K562 (cell line): Measurements from ENCODE around the gene CALHM3. TPM values are rescaled to one million over a fixed set of nuclear protein-coding genes. Genes with fewer than 3 reads are reported as not detected.

Experiments used
- ATAC-seq: fragments of 200-7000 bp; cut with Tn5 transposase; 3 replicates; pipeline ENCODE4 v1.9.1; 2020; ENCODE audit warnings: moderate library complexity
- BruUV-seq: library from RNA; stranded (reverse); fragments of 400-500 nt; replicated peaks from 2 replicates; lab custom pipeline; 2021; lab: Mats Ljungman, UMichigan
- CTCF ChIA-PET: fragments of 300-600 bp; formaldehyde crosslinking; extraction: SDS; loops from one replicate; lab custom pipeline; 2021; ENCODE audit warnings: low intra/inter-chr PET ratio; lab: Yijun Ruan, JAX
- POLR2A ChIA-PET: fragments of 300-600, 350-650 bp; sonication (Branson Sonifier 250); formaldehyde crosslinking; extraction: SDS; loops from one replicate; lab custom pipeline; 2021; ENCODE audit warnings: antibody characterized with exemption, inconsistent platforms; lab: Yijun Ruan, JAX
- DNase-seq, 4 experiments: peaks; one replicate each; pipeline versions ENCODE4 v3.0.0 to v3.0.0-alpha.2; 2011 to 2018; ENCODE audit warnings: low spot score in 3 of 4, mixed read lengths in 3 of 4; ENCODE audit errors: extremely low read depth in 1 of 4
- FAIRE-seq: peaks from 2 replicates; lab custom pipeline; 2011; peaks lifted over from hg19 to GRCh38; lab: Jason Lieb, UNC
- H2AFZ ChIP-seq: 2 replicates; pipeline ENCODE4 v1.6.0; 2011; ENCODE audit warnings: low read depth, low read length, control low read depth, inconsistent platforms
- H3K27ac ChIP-seq: fragments of 200-600 bp; 3 replicates; pipeline ENCODE4 v1.8.0; 2011; ENCODE audit warnings: low read depth, mild to moderate bottlenecking, control low read depth, inconsistent platforms, low read length, moderate library complexity, mixed read lengths; ENCODE audit errors: extremely low read depth
- H3K27me3 ChIP-seq, 2 experiments: fragments of 300-600 bp in 1 of 2; 2 replicates in 1 of 2; 3 replicates in 1 of 2; pipeline versions ENCODE4 v1.6.0 to v1.8.0; 2011; ENCODE audit warnings: inconsistent platforms in 2 of 2, low read length in 2 of 2, mild to moderate bottlenecking in 1 of 2, mixed read lengths in 1 of 2, moderate library complexity in 1 of 2; ENCODE audit not compliant: control insufficient read depth in 2 of 2, insufficient read depth in 2 of 2
- H3K36me3 ChIP-seq: fragments of 300-600 bp; 3 replicates; pipeline ENCODE4 v1.8.0; 2011; ENCODE audit warnings: mild to moderate bottlenecking, low read length, inconsistent platforms; ENCODE audit not compliant: control insufficient read depth, insufficient read depth
- H3K4me1 ChIP-seq, 2 experiments: fragments of 200-600 bp in 1 of 2; replicated peaks in 1 of 2; 2 replicates in 1 of 2; 3 replicates in 1 of 2; pipeline versions ENCODE4 v1.5.1 to v1.8.0; 2011; ENCODE audit warnings: inconsistent platforms in 2 of 2, low read length in 2 of 2, mild to moderate bottlenecking in 1 of 2, mixed read lengths in 1 of 2, moderate library complexity in 1 of 2; ENCODE audit not compliant: control insufficient read depth in 2 of 2, insufficient read depth in 2 of 2
- H3K4me2 ChIP-seq: 2 replicates; pipeline ENCODE4 v1.6.1; 2011; ENCODE audit warnings: low read length, control low read depth, inconsistent platforms, mixed read lengths; ENCODE audit not compliant: insufficient read depth
- H3K4me3 ChIP-seq: fragments of 200-600 bp; sonication (generic), shearing (Covaris generic); 2 replicates; pipeline ENCODE4 v1.5.1; 2016; ENCODE audit warnings: control low read depth, inconsistent platforms
- H3K79me2 ChIP-seq: fragments of 200-600 bp; 3 replicates; pipeline ENCODE4 v1.8.0; 2011; ENCODE audit warnings: low read length, inconsistent platforms; ENCODE audit not compliant: control insufficient read depth, insufficient read depth
- H3K9ac ChIP-seq, 2 experiments: 2 replicates each; pipeline versions ENCODE4 v1.6.0 to v1.6.1; 2011; ENCODE audit warnings: low read depth in 2 of 2, low read length in 2 of 2, control low read depth in 1 of 2, inconsistent platforms in 1 of 2, mild to moderate bottlenecking in 1 of 2, mixed read lengths in 1 of 2; ENCODE audit not compliant: insufficient read depth in 1 of 2
- H3K9me1 ChIP-seq: one replicate; pipeline ENCODE4 v1.6.0; 2011; ENCODE audit warnings: inconsistent platforms, mild to moderate bottlenecking, low read length, moderate library complexity; ENCODE audit not compliant: control insufficient read depth, insufficient read depth
- H3K9me3 ChIP-seq: replicated peaks from 2 replicates; pipeline ENCODE4 v1.5.1; 2011; ENCODE audit warnings: low read depth, low read length, inconsistent platforms; ENCODE audit not compliant: control insufficient read depth, insufficient read depth
- H4K20me1 ChIP-seq: replicated peaks from 2 replicates; pipeline ENCODE4 v1.6.1; 2011; ENCODE audit warnings: low read length, inconsistent platforms, mixed read lengths; ENCODE audit not compliant: control insufficient read depth, insufficient read depth
- BACH1 ChIP-seq: fragments of 200-800 bp; sonication (Bioruptor generic); IDR thresholded peaks from 2 replicates; pipeline ENCODE4 v1.6.1; 2016; ENCODE audit warnings: missing genetic modification characterization, missing compliant biosample characterization
- CBX2 ChIP-seq: fragments of 200-600 bp; sonication (generic); IDR thresholded peaks from one replicate; pipeline ENCODE4 v1.6.1; 2012; ENCODE audit warnings: mild to moderate bottlenecking, low read length, inconsistent platforms; ENCODE audit not compliant: insufficient read depth, poor library complexity, severe bottlenecking
- CGGBP1 ChIP-seq: fragments of 250-450 bp; sonication (Bioruptor Pico); IDR thresholded peaks from 2 replicates; pipeline ENCODE4 v1.9.0; 2021; ENCODE audit warnings: mild to moderate bottlenecking
- EWSR1 ChIP-seq: fragments of 450-650 bp; IDR thresholded peaks from 2 replicates; pipeline ENCODE4 v1.6.1; 2018; ENCODE audit warnings: borderline replicate concordance, mild to moderate bottlenecking, low read depth, moderate library complexity; ENCODE audit not compliant: partially characterized antibody
- GATA2 ChIP-seq: sonication (generic); formaldehyde crosslinking; IDR thresholded peaks from 2 replicates; pipeline ENCODE4 v1.4.0; 2020; ENCODE audit warnings: mild to moderate bottlenecking, missing genetic modification reagents
- HDAC6 ChIP-seq: IDR thresholded peaks from 2 replicates; pipeline ENCODE4 v1.6.1; 2012; ENCODE audit warnings: low read depth, mild to moderate bottlenecking, control low read depth, inconsistent platforms, low read length, moderate library complexity
- NCOR1 ChIP-seq: fragments of 450-650 bp; IDR thresholded peaks from 2 replicates; pipeline ENCODE4 v1.6.1; 2016; ENCODE audit warnings: mild to moderate bottlenecking, moderate library complexity
- NFATC3 ChIP-seq: fragments of 450-650 bp; IDR thresholded peaks from 2 replicates; pipeline ENCODE4 v1.6.1; 2017; ENCODE audit warnings: mild to moderate bottlenecking
- RBM14 ChIP-seq: fragments of 200-400 bp; formaldehyde crosslinking; IDR thresholded peaks from 2 replicates; pipeline ENCODE4 v1.6.1; 2018; ENCODE audit warnings: low read depth, mild to moderate bottlenecking, low read length, moderate library complexity, borderline replicate concordance; ENCODE audit not compliant: insufficient read depth
- SLC30A9 ChIP-seq: fragments of 250-450 bp; sonication (Bioruptor Pico); IDR thresholded peaks from 2 replicates; pipeline ENCODE4 v1.8.0; 2022; ENCODE audit warnings: mild to moderate bottlenecking, moderate library complexity
- TEAD2 ChIP-seq: fragments of 450-650 bp; IDR thresholded peaks from 2 replicates; pipeline ENCODE4 v1.6.1; 2016; ENCODE audit warnings: missing genetic modification characterization, control low read depth, missing compliant biosample characterization
- ZNF282 ChIP-seq: sonication (generic); formaldehyde crosslinking; IDR thresholded peaks from 2 replicates; pipeline ENCODE4 v1.8.1; 2023; ENCODE audit warnings: missing genetic modification reagents
- WGBS: fragments of 100-300 bp; shearing (Covaris generic); methylation state at CpG from one replicate; pipeline ENCODE4 v1.1.6; 2016; ENCODE audit warnings: low coverage, mixed read lengths; ENCODE audit not compliant: insufficient coverage; ENCODE audit errors: missing lambda C conversion rate; 5-methylcytosine and 5-hydroxymethylcytosine counted together
- in situ Hi-C: fragments of 300-500 bp; cut with MboI; formaldehyde crosslinking; loops from 4 replicates; pipeline ENCODE4 v1.15.0; 2018; ENCODE audit warnings: inconsistent platforms, mixed read lengths
- intact Hi-C: fragments of 100-400 bp; cut with micrococcal nuclease; formaldehyde crosslinking; loops from 2 replicates; pipeline ENCODE4 v1.14.2; 2022
- polyA plus RNA-seq, 8 experiments: library from polyadenylated mRNA; depleted of rRNA in 4 of 8; stranded (reverse) in 5 of 8; unstranded in 3 of 8; fragments of >200 nt; fragmentation: Nextera tagmentation in 2 of 8; fragmentation: Illumina TruSeq in 1 of 8; extraction: Ambion mirVana in 2 of 8; extraction: Trizol in 1 of 8; gene quantifications; 2 replicates each; pipeline versions ENCODE4 v1.2.1 to v1.2.3, GENCODE V29; 2011 to 2014; ENCODE audit warnings: inconsistent platforms in 1 of 8, missing spikeins in 1 of 8
- total RNA-seq, 7 experiments: library from RNA; depleted of rRNA in 6 of 7; stranded (reverse); fragments of >200 nt in 6 of 7; fragmentation: Illumina TruSeq in 2 of 7; extraction: Trizol in 2 of 7; gene quantifications; 2 replicates each; pipeline versions ENCODE4 v1.2.1 to v1.2.3, GENCODE V29; 2011 to 2021; ENCODE audit warnings: low replicate concordance in 1 of 7
- TF ChIP-seq, protein P1 (sequence below): IDR thresholded peaks from 2 replicates; pipeline ENCODE4 v1.6.1; 2011; ENCODE audit warnings: borderline replicate concordance, low read depth, mild to moderate bottlenecking, moderate library complexity, low read length; ENCODE audit not compliant: insufficient read depth, poor library complexity, severe bottlenecking
- TF ChIP-seq, protein P2 (sequence below): fragments of 450-650 bp; IDR thresholded peaks from 2 replicates; pipeline ENCODE4 v1.7.1; 2018; ENCODE audit warnings: mild to moderate bottlenecking, low read depth; ENCODE audit not compliant: partially characterized antibody
- TF ChIP-seq, protein P3 (sequence below), 2 experiments: IDR thresholded peaks; 2 replicates each; pipeline ENCODE4 v1.6.1; 2012; ENCODE audit warnings: improper control_type of control experiment in 2 of 2, low read depth in 2 of 2, low read length in 2 of 2, borderline replicate concordance in 1 of 2

Gene CALHM3
- total and polyA plus RNA-seq, 9 of the 15 experiments (the other 6 are each of a cell fraction or from before 2014, with no cell fraction given): not detected

DNA sequence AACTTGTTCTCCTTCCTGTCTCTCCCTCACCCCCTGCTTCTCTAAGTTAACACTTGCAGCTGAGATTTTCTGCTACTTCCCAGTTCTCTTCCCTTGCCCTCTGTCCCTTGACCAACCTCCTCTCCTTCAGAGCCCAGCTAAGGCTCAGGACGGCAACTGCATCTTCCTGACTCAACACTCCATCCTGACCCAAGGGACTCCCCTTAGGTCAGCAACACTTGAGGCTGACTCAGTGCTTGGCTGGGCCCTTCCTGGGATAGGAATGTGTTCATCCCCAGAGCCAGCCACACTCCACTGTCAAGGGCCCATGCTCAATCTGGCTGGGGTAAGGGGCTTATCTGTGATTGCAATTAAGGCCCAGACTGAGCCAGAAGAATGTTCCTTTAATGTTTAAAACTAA is 30.3 kb downstream of the CALHM3 start:
- 0 out of 2 replicates have a peak, but pooled peaks cover 3% of the 10 kb centered on the region for H4K20me1 ChIP-seq
- no peak overlapping the region for H2AFZ ChIP-seq
- H3K9me3 ChIP-seq: no peaks in the 10 kb centered on the region
- ATAC-seq (no peak), DNase-seq (no peak), FAIRE-seq (no peak)
- peaks cover 41% of the 10 kb centered on the region; the same call in 2 of the 3 replicates for H3K36me3 ChIP-seq
- peaks cover 2 to 21% of the 10 kb centered on the region in 2 experiments; a peak in 3 of 5 replicates for H3K4me1 ChIP-seq
- ChIA-PET CTCF (no interaction called here), POLR2A (no interaction called here)
- 57% methylated on average over 1 of the region's 1 CpG for WGBS
- H3K79me2 ChIP-seq: no peaks in the 10 kb centered on the region
- no TSS peak for BruUV-seq
- no peak overlapping the region for H3K27ac ChIP-seq
- H3K9ac ChIP-seq: no peak overlapping the region
- intact Hi-C loops: no loop called here
- H3K4me3 ChIP-seq: no peak overlapping the region
- in situ Hi-C loops: no loop called here
- H3K4me2 ChIP-seq: no peak overlapping the region
- TF ChIP-seq, protein P1, sequence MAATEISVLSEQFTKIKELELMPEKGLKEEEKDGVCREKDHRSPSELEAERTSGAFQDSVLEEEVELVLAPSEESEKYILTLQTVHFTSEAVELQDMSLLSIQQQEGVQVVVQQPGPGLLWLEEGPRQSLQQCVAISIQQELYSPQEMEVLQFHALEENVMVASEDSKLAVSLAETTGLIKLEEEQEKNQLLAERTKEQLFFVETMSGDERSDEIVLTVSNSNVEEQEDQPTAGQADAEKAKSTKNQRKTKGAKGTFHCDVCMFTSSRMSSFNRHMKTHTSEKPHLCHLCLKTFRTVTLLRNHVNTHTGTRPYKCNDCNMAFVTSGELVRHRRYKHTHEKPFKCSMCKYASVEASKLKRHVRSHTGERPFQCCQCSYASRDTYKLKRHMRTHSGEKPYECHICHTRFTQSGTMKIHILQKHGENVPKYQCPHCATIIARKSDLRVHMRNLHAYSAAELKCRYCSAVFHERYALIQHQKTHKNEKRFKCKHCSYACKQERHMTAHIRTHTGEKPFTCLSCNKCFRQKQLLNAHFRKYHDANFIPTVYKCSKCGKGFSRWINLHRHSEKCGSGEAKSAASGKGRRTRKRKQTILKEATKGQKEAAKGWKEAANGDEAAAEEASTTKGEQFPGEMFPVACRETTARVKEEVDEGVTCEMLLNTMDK: no peak
- TF ChIP-seq, protein P2, sequence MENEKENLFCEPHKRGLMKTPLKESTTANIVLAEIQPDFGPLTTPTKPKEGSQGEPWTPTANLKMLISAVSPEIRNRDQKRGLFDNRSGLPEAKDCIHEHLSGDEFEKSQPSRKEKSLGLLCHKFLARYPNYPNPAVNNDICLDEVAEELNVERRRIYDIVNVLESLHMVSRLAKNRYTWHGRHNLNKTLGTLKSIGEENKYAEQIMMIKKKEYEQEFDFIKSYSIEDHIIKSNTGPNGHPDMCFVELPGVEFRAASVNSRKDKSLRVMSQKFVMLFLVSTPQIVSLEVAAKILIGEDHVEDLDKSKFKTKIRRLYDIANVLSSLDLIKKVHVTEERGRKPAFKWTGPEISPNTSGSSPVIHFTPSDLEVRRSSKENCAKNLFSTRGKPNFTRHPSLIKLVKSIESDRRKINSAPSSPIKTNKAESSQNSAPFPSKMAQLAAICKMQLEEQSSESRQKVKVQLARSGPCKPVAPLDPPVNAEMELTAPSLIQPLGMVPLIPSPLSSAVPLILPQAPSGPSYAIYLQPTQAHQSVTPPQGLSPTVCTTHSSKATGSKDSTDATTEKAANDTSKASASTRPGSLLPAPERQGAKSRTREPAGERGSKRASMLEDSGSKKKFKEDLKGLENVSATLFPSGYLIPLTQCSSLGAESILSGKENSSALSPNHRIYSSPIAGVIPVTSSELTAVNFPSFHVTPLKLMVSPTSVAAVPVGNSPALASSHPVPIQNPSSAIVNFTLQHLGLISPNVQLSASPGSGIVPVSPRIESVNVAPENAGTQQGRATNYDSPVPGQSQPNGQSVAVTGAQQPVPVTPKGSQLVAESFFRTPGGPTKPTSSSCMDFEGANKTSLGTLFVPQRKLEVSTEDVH: no peak
- TF ChIP-seq TEAD2 (tag) (no peak), ZNF282 (no peak), GATA2 (CRISPR knock-in tag) (no peak), NCOR1 (no peak), RBM14 (no peak), EWSR1 (no peak), SLC30A9 (no peak), NFATC3 (no peak), CGGBP1 (CRISPR knock-in tag) (no peak), HDAC6 (no peak), BACH1 (tag) (no peak), CBX2 (no peak)
- TF ChIP-seq, protein P3, sequence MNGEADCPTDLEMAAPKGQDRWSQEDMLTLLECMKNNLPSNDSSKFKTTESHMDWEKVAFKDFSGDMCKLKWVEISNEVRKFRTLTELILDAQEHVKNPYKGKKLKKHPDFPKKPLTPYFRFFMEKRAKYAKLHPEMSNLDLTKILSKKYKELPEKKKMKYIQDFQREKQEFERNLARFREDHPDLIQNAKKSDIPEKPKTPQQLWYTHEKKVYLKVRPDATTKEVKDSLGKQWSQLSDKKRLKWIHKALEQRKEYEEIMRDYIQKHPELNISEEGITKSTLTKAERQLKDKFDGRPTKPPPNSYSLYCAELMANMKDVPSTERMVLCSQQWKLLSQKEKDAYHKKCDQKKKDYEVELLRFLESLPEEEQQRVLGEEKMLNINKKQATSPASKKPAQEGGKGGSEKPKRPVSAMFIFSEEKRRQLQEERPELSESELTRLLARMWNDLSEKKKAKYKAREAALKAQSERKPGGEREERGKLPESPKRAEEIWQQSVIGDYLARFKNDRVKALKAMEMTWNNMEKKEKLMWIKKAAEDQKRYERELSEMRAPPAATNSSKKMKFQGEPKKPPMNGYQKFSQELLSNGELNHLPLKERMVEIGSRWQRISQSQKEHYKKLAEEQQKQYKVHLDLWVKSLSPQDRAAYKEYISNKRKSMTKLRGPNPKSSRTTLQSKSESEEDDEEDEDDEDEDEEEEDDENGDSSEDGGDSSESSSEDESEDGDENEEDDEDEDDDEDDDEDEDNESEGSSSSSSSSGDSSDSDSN (IDR thresholded peaks at IDR 0.05; ENCODE audit: borderline replicate concordance in 1 of 2, low read depth in 2 of 2, low read length in 2 of 2): no peak
- H3K27me3 ChIP-seq: no peaks in the 10 kb centered on the region
- H3K9me1 ChIP-seq: no peaks in the 10 kb centered on the region
